H9 (cell line): ENCODE results near the gene TPRN. TPM values are rescaled to one million over a fixed set of nuclear protein-coding genes. Genes with fewer than 3 reads are reported as not detected.

Source experiments
- DNase-seq: peaks from one replicate; pipeline ENCODE4 v3.0.0-alpha.2; 2017
- H2AFZ ChIP-seq: one replicate; pipeline ENCODE4 v1.6.1; 2013; ENCODE audit warnings: mild to moderate bottlenecking, low read length, control low read depth, moderate library complexity
- H2AK5ac ChIP-seq: 2 replicates; pipeline ENCODE4 v1.6.1; 2013; ENCODE audit warnings: low read length, control low read depth, mixed read lengths; ENCODE audit not compliant: insufficient read length
- H2BK120ac ChIP-seq: one replicate; pipeline ENCODE4 v1.6.1; 2013; ENCODE audit warnings: low read depth, mild to moderate bottlenecking, low read length, control low read depth, inconsistent platforms; ENCODE audit not compliant: poor library complexity, severe bottlenecking
- H2BK12ac ChIP-seq: 2 replicates; pipeline ENCODE4 v1.6.1; 2013; ENCODE audit warnings: low read length, control low read depth, mixed read lengths, low read depth; ENCODE audit not compliant: insufficient read length
- H2BK15ac ChIP-seq: 2 replicates; pipeline ENCODE4 v1.6.1; 2013; ENCODE audit warnings: low read depth, low read length, control low read depth
- H2BK20ac ChIP-seq: one replicate; pipeline ENCODE4 v1.6.1; 2013; ENCODE audit warnings: low read depth, mild to moderate bottlenecking, low read length, control low read depth, inconsistent platforms; ENCODE audit not compliant: poor library complexity, severe bottlenecking
- H2BK5ac ChIP-seq: 2 replicates; pipeline ENCODE4 v1.6.1; 2013; ENCODE audit warnings: low read length, control low read depth, mixed read lengths; ENCODE audit not compliant: insufficient read length
- H3K14ac ChIP-seq: 2 replicates; pipeline ENCODE4 v1.6.1; 2013; ENCODE audit warnings: low read length, control low read depth; ENCODE audit not compliant: insufficient read depth
- H3K18ac ChIP-seq: 2 replicates; pipeline ENCODE4 v1.6.1; 2013; ENCODE audit warnings: low read depth, mild to moderate bottlenecking, mixed read lengths, low read length, control low read depth; ENCODE audit not compliant: insufficient read length
- H3K23ac ChIP-seq: 2 replicates; pipeline ENCODE4 v1.6.1; 2013; ENCODE audit warnings: low read length, control low read depth, mixed read lengths, low read depth; ENCODE audit not compliant: insufficient read length
- H3K23me2 ChIP-seq: 2 replicates; pipeline ENCODE4 v1.6.1; 2013; ENCODE audit warnings: low read depth, mild to moderate bottlenecking, mixed read lengths, low read length, control low read depth; ENCODE audit not compliant: insufficient read length, poor library complexity, severe bottlenecking
- H3K27ac ChIP-seq: 2 replicates; pipeline ENCODE4 v1.5.1; 2013; ENCODE audit warnings: low read length, control low read depth, mixed read lengths, low read depth; ENCODE audit not compliant: insufficient read length
- H3K27me3 ChIP-seq: 2 replicates; pipeline ENCODE4 v1.6.1; 2013; ENCODE audit warnings: low read length, control low read depth, inconsistent platforms; ENCODE audit not compliant: insufficient read depth
- H3K4ac ChIP-seq: 2 replicates; pipeline ENCODE4 v1.6.1; 2013; ENCODE audit warnings: low read depth, mild to moderate bottlenecking, control low read depth, inconsistent platforms, low read length, moderate library complexity
- H3K4me1 ChIP-seq: 2 replicates; pipeline ENCODE4 v1.6.1; 2013; ENCODE audit warnings: low read length, control low read depth, inconsistent platforms; ENCODE audit not compliant: insufficient read depth
- H3K4me2 ChIP-seq: 2 replicates; pipeline ENCODE4 v1.6.1; 2013; ENCODE audit warnings: low read length, control low read depth, mixed read lengths; ENCODE audit not compliant: insufficient read length, insufficient read depth
- H3K56ac ChIP-seq: 2 replicates; pipeline ENCODE4 v1.6.1; 2013; ENCODE audit warnings: low read depth, mild to moderate bottlenecking, mixed read lengths, low read length, control low read depth; ENCODE audit not compliant: insufficient read length
- H3K79me1 ChIP-seq: 2 replicates; pipeline ENCODE4 v1.6.1; 2013; ENCODE audit warnings: low read depth, mild to moderate bottlenecking, moderate library complexity, low read length, control low read depth, inconsistent platforms; ENCODE audit not compliant: insufficient read depth, poor library complexity, severe bottlenecking
- H3K79me2 ChIP-seq: 2 replicates; pipeline ENCODE4 v1.6.1; 2013; ENCODE audit warnings: low read length, control low read depth, inconsistent platforms; ENCODE audit not compliant: insufficient read depth
- H3K9ac ChIP-seq: 2 replicates; pipeline ENCODE4 v1.6.1; 2013; ENCODE audit warnings: low read length, control low read depth, mixed read lengths; ENCODE audit not compliant: insufficient read length; ENCODE audit errors: extremely low read depth
- H3K9me3 ChIP-seq: one replicate; pipeline ENCODE4 v1.6.1; 2013; ENCODE audit warnings: low read depth, low read length, inconsistent platforms; ENCODE audit not compliant: control insufficient read depth
- H3T11ph ChIP-seq: one replicate; pipeline ENCODE4 v1.6.1; 2013; ENCODE audit warnings: mild to moderate bottlenecking, low read length, control low read depth, inconsistent platforms
- H4K20me1 ChIP-seq: one replicate; pipeline ENCODE4 v1.6.1; 2013; ENCODE audit not compliant: control insufficient read depth, insufficient read length, insufficient read depth
- H4K5ac ChIP-seq: 2 replicates; pipeline ENCODE4 v1.6.1; 2013; ENCODE audit warnings: low read depth, mild to moderate bottlenecking, mixed read lengths, low read length, control low read depth; ENCODE audit not compliant: insufficient read length
- H4K8ac ChIP-seq: replicated peaks from 2 replicates; pipeline ENCODE4 v1.6.1; 2013; ENCODE audit warnings: low read length, control low read depth, mixed read lengths, low read depth; ENCODE audit not compliant: insufficient read length
- H4K91ac ChIP-seq: 2 replicates; pipeline ENCODE4 v1.6.1; 2013; ENCODE audit warnings: low read depth, mild to moderate bottlenecking, moderate library complexity, mixed read lengths, low read length, control low read depth; ENCODE audit not compliant: insufficient read length
- H3K27ac Mint-ChIP-seq, 3 experiments: 2 replicates in 2 of 3; 3 replicates in 1 of 3; pipeline ENCODE4 v1.8.0; 2020 to 2021; ENCODE audit warnings: mixed read lengths in 3 of 3, mild to moderate bottlenecking in 1 of 3, moderate library complexity in 1 of 3
- H3K27me3 Mint-ChIP-seq: 2 replicates; pipeline ENCODE4 v1.8.0; 2021; ENCODE audit warnings: low read depth, mild to moderate bottlenecking, moderate library complexity, mixed read lengths
- H3K36me3 Mint-ChIP-seq, 3 experiments: 2 replicates in 2 of 3; 3 replicates in 1 of 3; pipeline ENCODE4 v1.8.0; 2020 to 2021; ENCODE audit warnings: low read depth in 3 of 3, mixed read lengths in 3 of 3; ENCODE audit not compliant: insufficient read depth in 1 of 3
- H3K4me1 Mint-ChIP-seq, 2 experiments: 2 replicates each; pipeline ENCODE4 v1.8.0; 2020; ENCODE audit warnings: mixed read lengths in 2 of 2
- H3K4me3 Mint-ChIP-seq, 2 experiments: 2 replicates in 1 of 2; 3 replicates in 1 of 2; pipeline ENCODE4 v1.8.0; 2020 to 2021; ENCODE audit warnings: mild to moderate bottlenecking in 2 of 2, mixed read lengths in 2 of 2, moderate library complexity in 1 of 2
- H3K9me3 Mint-ChIP-seq, 2 experiments: 2 replicates in 1 of 2; 3 replicates in 1 of 2; pipeline ENCODE4 v1.8.0; 2020; ENCODE audit warnings: mild to moderate bottlenecking in 2 of 2, mixed read lengths in 2 of 2, moderate library complexity in 1 of 2
- WGBS: extraction: QIAGEN DNeasy Blood & Tissue Kit; methylation state at CpG from one replicate; pipeline ENCODE4 v1.1.7; 2013; ENCODE audit warnings: missing lambda C conversion rate, low lambda C conversion rate, mixed read lengths; ENCODE audit not compliant: insufficient read length; ENCODE audit errors: extremely low coverage; 5-methylcytosine and 5-hydroxymethylcytosine counted together
- total RNA-seq: library from RNA; stranded (reverse); gene quantifications from 2 replicates; pipeline ENCODE4 v1.2.1, GENCODE V29; 2021
- TF ChIP-seq, protein P1 (sequence below): fragments of 200-600 bp; sonication (generic); conservative IDR thresholded peaks from 3 replicates; pipeline ENCODE4 v1.8.0; 2021; ENCODE audit warnings: antibody characterized with exemption, mild to moderate bottlenecking

Gene TPRN
- total RNA-seq, 1 experiment from 2014 or later, result 30.7 TPM

DNA sequence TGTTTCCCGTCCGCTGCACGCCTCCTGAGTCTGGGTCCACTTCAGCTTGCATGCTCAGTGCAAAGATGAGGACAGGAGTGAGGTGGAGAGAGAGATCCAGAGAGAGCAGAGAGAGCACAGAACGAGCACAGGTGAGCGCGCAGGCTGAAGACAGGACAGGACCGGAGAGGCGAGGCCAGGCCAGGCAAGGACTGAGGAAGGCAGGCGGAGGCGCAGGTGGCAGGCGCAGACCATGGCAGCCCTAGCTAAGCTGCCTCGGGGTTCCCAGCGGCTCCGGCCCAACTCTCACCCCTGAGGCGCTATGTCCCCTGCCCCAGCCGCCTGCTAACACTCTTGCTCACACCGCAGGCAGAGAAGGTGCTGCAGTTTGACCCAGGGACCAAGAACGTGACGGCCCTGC is 51.9 kb downstream of the TPRN start:
- WGBS, result no CpG with 5 or more reads among the region's 19 CpGs
- Mint-ChIP-seq H3K27me3 (peaks cover 35% of the 10 kb centered on the region), H3K4me1 (peaks cover 0 to 11% of the 10 kb centered on the region in 2 experiments; a peak in 2 of 4 replicates), H3K4me3 (no peak overlapping the region), H3K36me3 (no peaks in the 10 kb centered on the region), H3K27ac (no peak overlapping the region), H3K9me3 (no peaks in the 10 kb centered on the region; a peak in 2 of 5 replicates)
- H3K23me2 ChIP-seq, result no peaks in the 10 kb centered on the region
- no peak overlapping the region for H2BK120ac ChIP-seq
- no peak overlapping the region for H3K23ac ChIP-seq
- H3K18ac ChIP-seq, result no peak overlapping the region
- H3T11ph ChIP-seq, result no peak overlapping the region
- H3K9ac ChIP-seq, result no peak overlapping the region
- H2BK5ac ChIP-seq, result no peak overlapping the region
- no peaks in the 10 kb centered on the region for H3K79me1 ChIP-seq
- no peaks in the 10 kb centered on the region for H3K9me3 ChIP-seq
- H3K27me3 ChIP-seq, result no peaks in the 10 kb centered on the region
- no peak overlapping the region for H4K91ac ChIP-seq
- no peak overlapping the region for H2BK20ac ChIP-seq
- no peak overlapping the region; the same call in 1 of the 2 replicates for H3K14ac ChIP-seq
- H2BK12ac ChIP-seq, result no peak overlapping the region
- no peak for DNase-seq
- H2BK15ac ChIP-seq, result no peak overlapping the region
- no peaks in the 10 kb centered on the region for H4K20me1 ChIP-seq
- no peaks in the 10 kb centered on the region; the same call in 1 of the 2 replicates for H3K4me1 ChIP-seq
- no peak overlapping the region for H4K8ac ChIP-seq
- H2AFZ ChIP-seq, result no peak overlapping the region
- H3K27ac ChIP-seq, result no peak overlapping the region
- H4K5ac ChIP-seq, result no peak overlapping the region
- TF ChIP-seq, protein P1, sequence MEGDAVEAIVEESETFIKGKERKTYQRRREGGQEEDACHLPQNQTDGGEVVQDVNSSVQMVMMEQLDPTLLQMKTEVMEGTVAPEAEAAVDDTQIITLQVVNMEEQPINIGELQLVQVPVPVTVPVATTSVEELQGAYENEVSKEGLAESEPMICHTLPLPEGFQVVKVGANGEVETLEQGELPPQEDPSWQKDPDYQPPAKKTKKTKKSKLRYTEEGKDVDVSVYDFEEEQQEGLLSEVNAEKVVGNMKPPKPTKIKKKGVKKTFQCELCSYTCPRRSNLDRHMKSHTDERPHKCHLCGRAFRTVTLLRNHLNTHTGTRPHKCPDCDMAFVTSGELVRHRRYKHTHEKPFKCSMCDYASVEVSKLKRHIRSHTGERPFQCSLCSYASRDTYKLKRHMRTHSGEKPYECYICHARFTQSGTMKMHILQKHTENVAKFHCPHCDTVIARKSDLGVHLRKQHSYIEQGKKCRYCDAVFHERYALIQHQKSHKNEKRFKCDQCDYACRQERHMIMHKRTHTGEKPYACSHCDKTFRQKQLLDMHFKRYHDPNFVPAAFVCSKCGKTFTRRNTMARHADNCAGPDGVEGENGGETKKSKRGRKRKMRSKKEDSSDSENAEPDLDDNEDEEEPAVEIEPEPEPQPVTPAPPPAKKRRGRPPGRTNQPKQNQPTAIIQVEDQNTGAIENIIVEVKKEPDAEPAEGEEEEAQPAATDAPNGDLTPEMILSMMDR, result no peak
- H3K56ac ChIP-seq, result no peak overlapping the region
- no peaks in the 10 kb centered on the region for H3K79me2 ChIP-seq
- H3K4me2 ChIP-seq, result no peak overlapping the region
- H3K4ac ChIP-seq, result no peak overlapping the region
- H2AK5ac ChIP-seq, result no peak overlapping the region
